ENCODE measurements around the gene NETO2. TPM values are rescaled to one million over a fixed set of nuclear protein-coding genes. Genes with fewer than 3 reads are reported as not detected.
A peak's percentile ranks its signal among the peaks of the same experiment; 100 is the strongest.

NETO2 gene
- polyA plus RNA-seq, 1 experiment: 42.2 TPM

GRCh38 chr16:47150067-47150466, 6.3 kb upstream of the NETO2 start:
- 0 out of 2 replicates have a peak, but pooled peaks cover 3% of the 10 kb centered on the region for H3K9me3 ChIP-seq (ENCODE audit: control insufficient read depth, insufficient read depth, low read length)
- no peak for DNase-seq (ENCODE audit: low read depth, low spot score)
- no peak overlapping the region for H3K27ac ChIP-seq (ENCODE audit: low read depth, low read length)
- TF ChIP-seq, protein P1, sequence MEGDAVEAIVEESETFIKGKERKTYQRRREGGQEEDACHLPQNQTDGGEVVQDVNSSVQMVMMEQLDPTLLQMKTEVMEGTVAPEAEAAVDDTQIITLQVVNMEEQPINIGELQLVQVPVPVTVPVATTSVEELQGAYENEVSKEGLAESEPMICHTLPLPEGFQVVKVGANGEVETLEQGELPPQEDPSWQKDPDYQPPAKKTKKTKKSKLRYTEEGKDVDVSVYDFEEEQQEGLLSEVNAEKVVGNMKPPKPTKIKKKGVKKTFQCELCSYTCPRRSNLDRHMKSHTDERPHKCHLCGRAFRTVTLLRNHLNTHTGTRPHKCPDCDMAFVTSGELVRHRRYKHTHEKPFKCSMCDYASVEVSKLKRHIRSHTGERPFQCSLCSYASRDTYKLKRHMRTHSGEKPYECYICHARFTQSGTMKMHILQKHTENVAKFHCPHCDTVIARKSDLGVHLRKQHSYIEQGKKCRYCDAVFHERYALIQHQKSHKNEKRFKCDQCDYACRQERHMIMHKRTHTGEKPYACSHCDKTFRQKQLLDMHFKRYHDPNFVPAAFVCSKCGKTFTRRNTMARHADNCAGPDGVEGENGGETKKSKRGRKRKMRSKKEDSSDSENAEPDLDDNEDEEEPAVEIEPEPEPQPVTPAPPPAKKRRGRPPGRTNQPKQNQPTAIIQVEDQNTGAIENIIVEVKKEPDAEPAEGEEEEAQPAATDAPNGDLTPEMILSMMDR (IDR thresholded peaks at IDR 0.05; ENCODE audit: low read depth, low read length): no peak
- no peaks in the 10 kb centered on the region for H3K27me3 ChIP-seq (ENCODE audit: control insufficient read depth, insufficient read depth, low read length)
- H3K4me3 ChIP-seq (ENCODE audit: low read depth, low read length): no peak overlapping the region
- CTCF ChIA-PET: interaction anchor here (2.2 kb wide), 1 partner anchor 8 kb away, joined by 8 read pairs; no protein-coding TSS in a partner anchor
- POLR2A ChIA-PET: no interaction called here

GRCh38 chr16:47144559-47144877, 773 bp upstream of the NETO2 start:
- Histone ChIP-seq H3K4me3 (ENCODE audit: low read depth, low read length) (peak overlapping the region; percentile 63), H3K27me3 (ENCODE audit: control insufficient read depth, insufficient read depth, low read length) (no peaks in the 10 kb centered on the region), H3K9me3 (ENCODE audit: control insufficient read depth, insufficient read depth, low read length) (no peaks in the 10 kb centered on the region), H3K27ac (ENCODE audit: low read depth, low read length) (no peak overlapping the region)
- no peak for DNase-seq (ENCODE audit: low read depth, low spot score)
- TF ChIP-seq, protein P1 (IDR thresholded peaks at IDR 0.05; ENCODE audit: low read depth, low read length): no peak
- POLR2A ChIA-PET: no interaction called here
- CTCF ChIA-PET: interaction anchor here (0.6 to 6.5 kb wide), 13 partner anchors 10 to 1021 kb away, joined by 3 to 99 read pairs (median 8); partner anchors contain the start of genes ABCC12, ITFG1 and PHKB

- H3K9me3 ChIP-seq (ENCODE audit: control insufficient read depth, insufficient read depth, low read length): no peaks in the 10 kb centered on the region; the same call in 1 of the 2 replicates
- H3K4me3 ChIP-seq (ENCODE audit: low read depth, low read length): peak overlapping the region; percentile 68
- ChIA-PET POLR2A (interaction anchor here (0.5 to 1.3 kb wide), 4 partner anchors 105 to 1022 kb away, joined by 3 to 4 read pairs (median 3); partner anchors contain the start of genes ITFG1 and PHKB), CTCF (interaction anchor here (0.6 to 6.5 kb wide), 45 partner anchors 8 to 1451 kb away, joined by 3 to 99 read pairs (median 4); partner anchors contain the start of genes ABCC12, ITFG1 and PHKB)
- no peaks in the 10 kb centered on the region for H3K27me3 ChIP-seq (ENCODE audit: control insufficient read depth, insufficient read depth, low read length)
- TF ChIP-seq, protein P1 (IDR thresholded peaks at IDR 0.05; ENCODE audit: low read depth, low read length): peak; percentile 53
- H3K27ac ChIP-seq (ENCODE audit: low read depth, low read length): peak overlapping the region; percentile 25
- no peak for DNase-seq (ENCODE audit: low read depth, low spot score)
Measured at GRCh38 chr16:47142821-47143676, 696 bp downstream of the NETO2 start.

GRCh38 chr16:47142486-47142820, 1.3 kb downstream of the NETO2 start:
- POLR2A ChIA-PET: interaction anchor here (0.5 to 1.3 kb wide), 3 partner anchors 179 to 1023 kb away, joined by 3 to 4 read pairs (median 3); partner anchors contain the start of genes ITFG1 and PHKB
- DNase-seq (ENCODE audit: low read depth, low spot score): no peak
- CTCF ChIA-PET: interaction anchor here (0.6 to 6.5 kb wide), 55 partner anchors 8 to 1511 kb away, joined by 3 to 99 read pairs (median 4); partner anchors contain the start of genes ABCC12, ITFG1 and PHKB
- TF ChIP-seq, protein P1 (IDR thresholded peaks at IDR 0.05; ENCODE audit: low read depth, low read length): no peak
- H3K27ac ChIP-seq (ENCODE audit: low read depth, low read length): peak overlapping the region; percentile 25
- H3K9me3 ChIP-seq (ENCODE audit: control insufficient read depth, insufficient read depth, low read length): no peaks in the 10 kb centered on the region; the same call in 1 of the 2 replicates
- H3K27me3 ChIP-seq (ENCODE audit: control insufficient read depth, insufficient read depth, low read length): no peaks in the 10 kb centered on the region
- peak overlapping the region; percentile 68 for H3K4me3 ChIP-seq (ENCODE audit: low read depth, low read length)
